PC-9 (cell line): ENCODE measurements around the gene HOXA4.

Source experiments
- CTCF ChIP-seq: fragments of 200-600 bp; sonication (generic); conservative IDR thresholded peaks from 2 replicates; pipeline ENCODE4 v1.6.1; 2017; ENCODE audit warnings: mixed run types, antibody characterized with exemption, mild to moderate bottlenecking, moderate library complexity
- EZH2 ChIP-seq: fragments of 200-600 bp; sonication (generic); IDR thresholded peaks from 2 replicates; pipeline ENCODE4 v1.8.0; 2017; ENCODE audit warnings: antibody characterized with exemption, low read depth

GRCh38 chr7:27165089-27165995, 34.8 kb upstream of the HOXA4 start, which contains the start of gene HOXA9:
- TF ChIP-seq CTCF (no peak), EZH2 (no peak)
